ENCODE measurements around the gene PMEPA1.
"Not testable (repeated sequence)": the region's sequence is repeated elsewhere in the genome, so short reads cannot be mapped to it uniquely, and the experiment has no call there.

Gene PMEPA1

DNA sequence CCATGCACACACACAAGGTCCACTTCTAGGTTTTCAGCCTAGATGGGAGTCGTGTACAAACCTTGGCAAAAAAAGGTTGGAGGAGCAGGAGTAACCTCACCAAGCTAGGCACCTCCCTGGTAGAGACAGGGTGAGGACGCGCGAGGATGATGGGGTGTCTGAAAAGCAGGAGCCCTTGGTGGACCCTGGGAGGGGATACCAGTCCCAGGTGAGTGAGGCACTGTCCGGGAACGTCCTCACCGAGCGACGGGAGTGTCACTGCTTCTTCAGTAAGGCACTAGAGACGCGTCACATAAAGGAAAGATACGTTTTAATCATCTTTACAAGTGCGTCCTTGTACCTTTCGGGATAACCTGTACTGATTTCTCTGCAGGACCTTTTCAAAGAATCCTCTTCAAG, 60.2 kb downstream of the PMEPA1 start:
- no peak for DNase-seq

DNA sequence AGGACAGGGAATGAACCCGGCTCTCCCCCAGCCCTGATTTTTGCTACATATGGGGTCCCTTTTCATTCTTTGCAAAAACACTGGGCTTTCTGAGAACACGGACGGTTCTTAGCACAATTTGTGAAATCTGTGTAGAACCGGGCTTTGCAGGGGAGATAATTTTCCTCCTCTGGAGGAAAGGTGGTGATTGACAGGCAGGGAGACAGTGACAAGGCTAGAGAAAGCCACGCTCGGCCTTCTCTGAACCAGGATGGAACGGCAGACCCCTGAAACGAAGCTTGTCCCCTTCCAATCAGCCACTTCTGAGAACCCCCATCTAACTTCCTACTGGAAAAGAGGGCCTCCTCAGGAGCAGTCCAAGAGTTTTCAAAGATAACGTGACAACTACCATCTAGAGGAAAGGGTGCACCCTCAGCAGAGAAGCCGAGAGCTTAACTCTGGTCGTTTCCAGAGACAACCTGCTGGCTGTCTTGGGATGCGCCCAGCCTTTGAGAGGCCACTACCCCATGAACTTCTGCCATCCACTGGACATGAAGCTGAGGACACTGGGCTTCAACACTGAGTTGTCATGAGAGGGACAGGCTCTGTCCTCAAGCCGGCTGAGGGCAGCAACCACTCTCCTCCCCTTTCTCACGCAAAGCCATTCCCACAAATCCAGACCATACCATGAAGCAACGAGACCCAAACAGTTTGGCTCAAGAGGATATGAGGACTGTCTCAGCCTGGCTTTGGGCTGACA, 60.8 kb downstream of the PMEPA1 start:
- DNase-seq, result no peak

DNA sequence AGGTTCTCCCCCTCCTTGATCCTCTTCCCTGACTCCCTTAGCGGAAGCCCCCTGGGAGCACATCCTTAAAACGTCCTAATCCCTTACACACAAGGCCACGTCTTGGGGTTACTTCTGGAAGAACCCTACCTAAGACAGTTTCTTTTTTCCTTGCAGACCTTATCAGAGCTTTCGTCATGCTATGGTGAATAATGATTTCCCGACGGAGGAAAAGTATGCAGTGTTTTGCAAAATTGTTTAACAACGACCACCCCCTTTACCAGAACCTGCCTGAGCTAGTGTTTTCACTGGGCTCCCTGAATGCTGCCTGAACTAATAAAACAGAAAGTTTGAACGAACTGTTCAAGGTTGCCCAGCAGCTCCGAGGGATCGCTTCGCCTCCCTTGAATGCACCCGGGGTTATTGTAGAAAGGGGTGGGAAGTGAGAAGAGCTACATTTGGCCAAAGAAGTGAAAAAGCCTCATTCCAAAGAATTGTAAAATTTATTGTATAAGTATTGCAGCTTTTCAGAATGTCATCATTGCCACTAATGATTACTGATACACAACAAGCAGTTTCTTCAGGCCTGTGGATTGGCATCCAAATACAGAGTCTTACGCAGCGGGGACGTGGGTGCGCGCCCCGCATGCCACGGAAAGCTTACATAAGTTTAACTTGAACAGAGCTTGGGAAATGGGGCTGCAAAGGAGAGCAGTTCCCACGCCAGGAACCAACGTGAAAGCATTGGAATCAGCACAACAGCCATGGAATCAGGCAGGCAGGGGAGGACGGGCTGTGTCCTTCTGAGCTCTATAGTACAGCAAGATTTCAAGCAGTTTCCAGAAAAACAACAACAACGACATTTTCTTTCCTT, 61.7 kb downstream of the PMEPA1 start:
- DNase-seq, result no peak

DNA sequence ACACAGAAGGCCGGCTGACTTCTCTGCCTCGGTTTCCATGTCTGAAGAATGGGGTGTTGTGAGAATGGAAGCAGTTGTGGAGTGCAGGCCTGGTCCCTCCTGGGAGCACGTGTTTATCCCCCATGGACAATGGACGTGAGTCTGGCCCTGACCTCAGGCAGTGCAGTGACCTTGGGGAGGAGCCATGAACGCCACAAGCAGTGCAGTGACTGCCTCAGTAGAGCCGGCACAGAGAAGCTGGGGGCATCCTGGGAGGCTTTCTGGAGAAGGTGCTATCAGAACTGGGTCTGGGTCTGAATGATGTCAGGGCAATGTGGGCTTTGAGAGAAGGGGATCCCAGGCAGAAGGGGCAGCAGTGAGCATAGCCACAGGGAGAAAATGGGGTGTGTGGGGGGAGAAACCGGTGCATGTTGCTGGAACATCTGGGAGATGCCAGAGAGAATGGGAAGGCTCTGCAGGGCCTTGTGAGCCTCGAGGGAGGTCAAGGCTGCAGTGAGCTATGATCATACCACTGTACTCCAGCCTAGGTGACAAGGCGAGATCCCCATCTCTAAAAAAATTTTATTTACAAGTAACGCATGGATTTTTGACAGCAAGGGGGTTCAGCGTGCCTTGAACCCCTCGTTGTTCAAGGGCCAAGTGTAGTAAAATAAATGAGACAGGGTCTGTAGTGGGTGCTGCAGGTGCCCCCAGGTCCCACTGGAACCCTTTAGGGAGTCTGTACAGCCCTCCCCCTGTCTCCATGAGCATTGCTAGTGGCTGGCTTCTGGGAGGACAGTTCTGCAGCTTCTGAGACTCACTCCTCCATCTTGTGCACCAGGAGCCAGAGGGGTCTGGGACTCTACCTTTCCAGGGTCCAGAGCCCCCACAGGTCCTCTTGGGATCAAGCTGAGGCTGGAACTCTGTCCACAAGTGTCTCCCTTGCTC, 62.5 kb downstream of the PMEPA1 start:
- DNase-seq, result no peak

DNA sequence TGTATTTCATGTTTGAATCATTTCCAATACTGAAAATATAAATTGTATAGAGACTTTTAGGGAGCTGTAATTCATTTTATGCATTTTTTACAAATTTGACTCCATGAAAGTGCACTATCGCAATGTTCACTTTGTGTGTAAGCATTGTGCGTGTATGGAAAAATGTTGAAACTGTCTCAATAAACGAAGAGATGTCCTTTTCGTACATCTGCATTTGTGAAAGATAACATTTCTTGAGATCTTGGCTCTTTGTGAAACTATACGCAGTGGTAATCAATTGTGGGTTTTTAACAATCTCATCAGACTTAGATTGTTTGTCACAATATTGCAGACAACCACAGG, 70.9 kb downstream of the PMEPA1 start:
- DNase-seq, result no peak

DNA sequence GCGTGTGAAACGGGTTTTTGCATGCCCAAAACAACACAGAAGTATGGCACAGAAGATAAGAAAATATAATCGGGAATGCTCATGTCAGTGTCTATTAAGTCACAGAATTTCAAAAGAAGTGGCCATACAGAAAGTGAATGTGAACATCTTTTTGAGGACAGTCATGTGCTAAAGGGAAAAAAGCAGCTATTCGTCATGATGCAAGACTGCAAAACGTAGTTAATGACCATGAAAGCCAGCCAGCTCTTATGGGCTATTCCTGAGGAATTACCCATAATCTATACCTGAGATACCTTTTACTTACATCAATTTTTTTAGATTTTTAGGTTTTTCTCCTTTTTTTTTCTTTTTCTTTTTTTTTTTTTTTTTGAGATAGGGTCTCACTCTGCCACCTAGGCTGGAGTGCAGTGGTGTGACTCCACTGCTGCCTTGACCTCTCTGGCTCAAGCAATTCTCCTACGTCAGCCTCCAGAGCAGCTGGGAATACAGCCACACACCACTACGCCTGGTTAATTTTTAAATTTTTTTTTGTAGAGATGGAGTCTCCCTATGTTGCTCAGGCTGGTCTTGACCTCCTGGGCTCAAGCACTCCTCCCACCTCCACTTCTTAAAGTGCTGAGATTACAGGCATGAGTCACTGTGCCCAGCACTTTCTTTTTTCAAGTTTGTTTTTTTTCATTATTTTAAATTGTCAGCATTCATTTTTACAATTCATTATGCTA, 71.5 kb downstream of the PMEPA1 start:
- no peak for DNase-seq

DNA sequence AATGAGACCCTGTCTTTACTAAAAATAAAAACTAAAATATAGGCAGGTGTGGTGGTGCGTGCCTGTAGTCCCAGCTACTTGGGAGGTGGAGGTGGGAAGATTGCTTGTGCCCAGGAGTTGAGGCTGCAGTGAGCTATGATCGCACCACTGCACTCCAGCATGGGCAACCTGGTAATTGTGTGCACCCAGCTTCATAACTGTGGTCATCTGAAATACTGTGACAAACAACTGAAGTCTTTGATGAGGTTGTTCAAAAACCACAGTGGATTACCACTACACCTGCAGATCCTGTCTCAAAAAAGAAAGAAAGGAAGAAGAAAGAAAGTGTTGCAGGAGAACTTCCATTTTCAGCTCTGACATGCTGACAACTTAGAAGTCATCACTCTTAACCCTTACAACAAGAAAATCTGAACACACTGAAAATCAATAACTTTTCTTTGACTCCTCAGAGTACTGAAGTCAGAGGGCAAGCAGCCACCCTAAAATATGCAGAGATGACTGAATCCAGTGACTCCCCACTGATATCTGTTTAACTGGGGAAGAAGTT, 75.8 kb downstream of the PMEPA1 start:
- no peak for DNase-seq

- no peak for DNase-seq
Measured at GRCh38 chr20:57632286-57632685, 77.5 kb downstream of the PMEPA1 start.

DNA sequence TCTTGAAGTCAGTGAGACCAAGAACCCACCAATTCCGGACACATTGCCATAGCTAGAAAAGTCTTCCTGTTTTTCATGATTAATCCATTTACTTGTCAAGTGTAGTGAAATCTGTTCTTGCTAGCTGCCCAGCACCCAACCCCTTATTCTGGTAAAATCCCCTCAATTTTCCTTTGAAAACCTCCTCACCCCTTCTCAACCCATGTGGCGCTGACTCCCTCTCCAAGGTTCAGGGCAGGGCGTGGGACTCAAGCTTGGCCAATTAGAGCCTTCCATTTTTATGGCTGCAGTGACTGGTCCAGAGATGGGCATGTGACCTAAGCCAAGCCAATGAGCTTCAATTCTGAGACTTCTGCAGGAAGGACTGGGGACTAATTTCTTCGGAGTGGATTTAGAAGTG, 79.8 kb downstream of the PMEPA1 start:
- no peak for DNase-seq

DNA sequence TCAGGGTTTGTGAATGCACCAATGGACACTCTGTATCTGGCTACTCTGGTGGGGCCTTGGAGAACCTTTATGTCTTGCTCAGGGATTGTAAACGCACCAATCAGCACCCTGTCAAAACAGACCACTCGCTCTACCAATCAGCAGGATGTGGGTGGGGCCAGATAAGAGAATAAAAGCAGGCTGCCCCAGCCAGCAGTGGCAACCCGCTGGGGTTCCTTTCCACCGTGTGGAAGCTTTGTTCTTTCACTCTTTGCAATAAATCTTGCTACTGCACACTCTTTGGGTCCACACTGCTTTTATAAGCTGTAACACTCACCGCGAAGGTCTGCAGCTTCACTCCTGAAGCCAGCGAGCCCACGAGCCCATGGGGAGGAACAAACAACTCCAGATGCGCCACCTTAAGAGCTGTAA, 80.3 kb downstream of the PMEPA1 start:
- not testable (repeated sequence) for DNase-seq

DNA sequence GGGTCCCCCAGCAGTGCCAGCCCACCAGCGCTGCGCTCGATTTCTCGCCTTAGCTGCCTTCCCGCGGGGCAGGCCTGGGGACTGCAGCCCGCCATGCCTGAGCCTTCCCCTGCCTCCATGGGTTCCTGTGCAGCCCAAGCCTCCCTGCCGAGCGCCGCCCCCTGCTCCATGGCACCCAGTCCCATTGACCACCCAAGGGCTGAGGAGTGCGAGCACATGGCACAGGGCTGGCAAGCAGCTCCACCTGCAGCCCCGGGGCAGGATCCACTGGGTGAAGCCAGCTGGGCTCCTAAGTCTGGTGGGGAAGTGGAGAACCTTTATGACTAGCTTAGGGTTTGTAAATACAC, 80.9 kb downstream of the PMEPA1 start:
- DNase-seq, result not testable (repeated sequence)

DNA sequence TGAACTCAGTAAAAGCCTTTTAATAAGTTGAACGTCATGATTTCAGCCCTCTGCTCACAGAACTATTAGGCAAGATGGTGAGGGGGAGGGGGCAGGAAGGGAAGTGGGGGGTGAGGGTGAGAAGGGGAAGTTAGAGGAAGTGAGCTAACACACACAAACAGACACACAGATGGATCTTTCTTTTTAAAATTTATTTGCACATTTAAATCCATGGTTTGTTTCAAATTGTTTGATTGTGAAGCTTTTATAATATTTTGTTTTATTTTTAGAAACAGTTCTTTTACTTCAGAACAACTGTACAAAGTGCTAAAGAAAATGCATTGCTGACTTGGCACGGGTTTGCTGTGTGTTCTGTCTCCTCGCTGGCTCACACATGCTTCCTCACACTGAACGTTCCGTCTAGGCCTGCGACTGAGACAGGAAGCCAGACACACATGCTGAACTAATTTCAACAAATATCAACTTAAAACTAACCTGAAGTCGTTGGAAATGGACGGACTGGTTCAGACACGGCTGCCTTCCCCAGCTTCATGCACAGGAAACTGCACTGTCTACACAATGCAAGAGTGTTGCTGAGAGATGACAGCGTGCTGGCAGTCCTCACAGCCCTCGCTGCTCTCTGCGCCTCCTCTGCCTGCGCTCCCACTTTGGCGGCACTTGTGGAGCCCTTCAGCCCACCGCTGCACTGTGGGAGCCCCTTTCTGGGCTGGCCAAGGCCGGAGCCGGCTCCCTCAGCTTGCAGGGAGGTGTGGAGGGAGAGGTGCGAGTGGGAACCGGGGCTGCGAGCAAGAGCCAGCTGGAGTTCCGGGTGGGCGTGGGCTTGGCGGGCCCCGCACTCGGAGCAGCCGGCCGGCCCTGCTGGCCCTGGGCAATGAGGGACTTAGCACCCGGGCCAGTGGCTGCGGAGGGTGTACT, 81.5 kb downstream of the PMEPA1 start:
- DNase-seq, result peak; percentile 52

DNA sequence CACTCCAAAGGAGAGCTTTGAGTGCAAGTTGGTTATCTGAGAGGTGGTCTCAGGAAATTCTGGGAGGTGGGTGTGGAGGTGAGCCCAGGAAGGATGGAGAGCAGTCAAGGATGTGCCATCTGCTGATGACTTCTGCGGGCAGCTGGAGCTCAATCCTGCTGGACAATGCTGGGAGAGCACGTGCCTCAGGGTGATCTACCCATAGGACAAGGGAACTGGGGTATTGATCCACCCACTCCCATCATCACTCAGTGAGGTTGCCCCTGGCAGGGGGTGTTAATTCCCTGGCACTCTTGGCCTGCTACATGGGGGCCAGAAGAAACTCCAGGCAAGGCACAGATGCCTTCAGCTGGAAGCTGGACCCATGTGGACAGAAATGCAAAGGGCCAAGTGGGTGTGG, 82.5 kb downstream of the PMEPA1 start:
- no peak for DNase-seq

- no peak for DNase-seq
Measured at GRCh38 chr20:57625978-57626377, 83.8 kb downstream of the PMEPA1 start.

DNA sequence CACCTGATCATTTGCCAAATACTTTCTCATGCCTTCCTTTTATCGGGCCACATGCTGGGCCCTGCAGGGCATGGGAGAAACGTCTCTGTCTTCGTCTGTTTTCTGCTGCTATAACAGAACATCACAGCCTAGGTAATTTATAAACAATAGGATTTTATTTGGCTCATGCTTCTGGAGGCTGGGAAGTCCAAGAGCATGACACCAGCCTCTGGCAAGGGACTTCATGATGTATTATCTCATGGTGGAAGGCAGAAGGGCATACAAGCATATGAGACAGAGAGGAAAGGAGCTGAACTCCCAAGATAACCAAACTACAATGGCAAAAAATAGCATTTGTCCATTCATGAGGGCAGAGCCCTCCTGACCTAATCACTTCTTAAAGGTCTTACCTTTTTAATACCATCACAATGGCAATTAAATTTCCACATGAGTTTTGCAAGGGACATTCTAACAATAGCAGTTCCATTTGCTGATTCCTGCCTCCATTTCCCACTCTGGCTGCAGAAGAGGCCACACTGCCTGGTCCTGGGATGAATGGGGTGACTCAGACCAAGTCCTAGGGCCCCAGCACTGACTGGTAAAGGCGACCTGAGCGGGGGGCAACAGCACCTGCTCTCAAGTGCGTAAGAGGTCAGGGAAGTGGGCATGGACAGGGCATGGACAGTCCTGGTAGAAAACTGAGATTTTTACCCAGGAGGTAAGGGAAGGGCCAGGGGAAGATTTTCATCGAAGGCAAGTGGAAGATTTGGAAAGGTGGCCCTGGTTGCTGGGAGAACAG, 84.4 kb downstream of the PMEPA1 start:
- DNase-seq, result no peak

DNA sequence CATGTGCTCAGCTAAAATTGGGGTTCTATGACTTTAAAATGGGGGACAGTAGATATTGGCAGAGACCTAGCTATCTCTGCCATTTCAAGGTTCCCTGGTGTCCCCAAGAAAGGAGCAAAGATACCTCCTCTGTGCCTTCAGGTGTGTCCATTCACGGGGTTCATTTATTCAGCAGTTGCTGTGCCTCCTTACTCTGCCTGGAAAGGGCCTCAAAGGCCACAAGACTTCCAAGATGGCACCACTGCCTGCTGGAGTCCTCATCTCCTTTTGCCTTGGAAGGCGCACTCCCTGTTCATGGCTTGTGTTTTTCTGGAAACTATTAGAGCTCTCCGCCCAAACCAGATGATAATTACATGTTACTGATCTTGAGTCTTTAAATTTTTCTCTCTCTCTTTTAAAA, 85.7 kb downstream of the PMEPA1 start:
- DNase-seq, result no peak

- DNase-seq, result peak; percentile 66
Measured at GRCh38 chr20:57622579-57623381, 87.0 kb downstream of the PMEPA1 start.

DNA sequence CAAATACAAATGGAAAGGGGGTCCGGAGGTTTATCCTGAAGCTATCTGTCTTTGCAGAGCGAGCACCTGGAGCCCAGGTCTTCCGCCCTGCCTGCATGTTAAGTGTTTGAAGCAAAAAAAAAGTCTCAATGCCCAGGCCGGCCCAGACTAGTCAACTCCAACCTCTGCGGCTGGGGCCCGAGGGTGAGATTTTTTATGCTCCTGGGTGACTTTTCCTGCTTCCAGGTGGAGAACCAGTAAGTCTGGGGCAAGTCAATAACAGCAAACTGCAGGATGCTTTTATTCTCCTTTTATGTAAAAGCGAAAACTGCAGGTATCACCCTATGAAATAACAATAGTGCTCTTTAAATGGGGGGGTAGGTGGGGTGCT, 87.6 kb downstream of the PMEPA1 start:
- DNase-seq, result no peak

DNA sequence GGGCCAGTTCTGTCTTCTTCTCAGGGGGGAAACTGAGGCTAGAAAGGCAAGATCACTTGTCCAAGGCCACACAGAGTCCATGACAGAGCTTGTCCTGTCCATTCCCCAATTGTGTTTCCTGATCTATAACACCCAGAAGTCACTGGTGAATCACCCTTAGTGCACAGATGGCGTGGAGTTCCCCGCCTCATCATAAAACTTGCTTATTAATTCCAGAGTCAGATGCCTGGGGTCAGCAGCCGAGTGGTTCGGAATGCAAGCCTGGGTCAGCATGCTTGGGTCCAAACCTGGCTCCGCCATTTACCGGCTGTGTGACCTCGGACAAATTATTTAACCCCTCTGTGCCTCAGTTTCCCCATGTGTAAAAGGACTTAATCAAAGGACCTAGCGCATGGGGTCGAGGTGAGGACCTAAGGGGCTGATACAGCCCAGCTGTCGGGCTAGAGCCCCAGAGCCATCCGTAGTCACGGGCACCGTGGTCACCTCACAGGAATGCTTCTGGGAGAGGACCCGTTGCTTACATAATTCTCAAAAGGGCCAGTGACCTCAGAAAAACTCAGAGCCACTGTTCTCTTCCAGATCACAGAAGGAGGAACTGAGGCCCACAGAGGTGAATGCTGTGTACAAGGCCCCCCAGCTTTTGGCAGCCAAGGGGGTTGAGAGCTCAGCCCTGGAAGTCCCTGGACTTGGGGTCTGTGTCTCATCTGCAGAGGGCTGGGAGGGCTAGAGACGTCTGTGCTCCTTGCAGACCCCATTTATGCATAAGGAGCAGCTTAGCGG, 88.2 kb downstream of the PMEPA1 start:
- DNase-seq, result no peak

All from effector CD4-positive, alpha-beta T cell (primary cell).